HepG2 (cell line): ENCODE results near the gene RFPL4AL1. TPM values are rescaled to one million over a fixed set of nuclear protein-coding genes. Genes with fewer than 3 reads are reported as not detected.
A peak's percentile ranks its signal among the peaks of the same experiment; 100 is the strongest.
"Not testable (repeated sequence)": the region's sequence is repeated elsewhere in the genome, so short reads cannot be mapped to it uniquely, and the experiment has no call there.

Source experiments
- ATAC-seq: fragments of 200-7000 bp; cut with Tn5 transposase; 3 replicates; pipeline ENCODE4 v1.9.1; 2020; ENCODE audit warnings: mild to moderate bottlenecking, moderate library complexity
- Bru-seq: library from RNA; stranded (reverse); fragments of 400-500 nt; gene quantifications from one replicate; lab custom pipeline; 2021; lab: Mats Ljungman, UMichigan
- BruChase-seq, 2 experiments: library from RNA; stranded (reverse); fragments of 400-500 nt; gene quantifications; one replicate each; lab custom pipeline; 2021; lab: Mats Ljungman, UMichigan
- BruUV-seq: library from RNA; stranded (reverse); fragments of 400-500 nt; replicated peaks from 2 replicates; lab custom pipeline; 2021; lab: Mats Ljungman, UMichigan
- CTCF ChIA-PET: fragments of 300-600 bp; formaldehyde crosslinking; extraction: SDS; loops from one replicate; lab custom pipeline; 2021; ENCODE audit warnings: low total read pairs, inconsistent platforms, low intra/inter-chr PET ratio; lab: Yijun Ruan, JAX
- POLR2A ChIA-PET: fragments of 350-600 bp; sonication (Branson Sonifier 250); formaldehyde crosslinking; loops from one replicate; lab custom pipeline; 2020; ENCODE audit warnings: antibody characterized with exemption, inconsistent platforms; lab: Yijun Ruan, JAX
- DNase-seq: peaks from one replicate; pipeline ENCODE4 v3.0.0-alpha.2; 2015; ENCODE audit warnings: low spot score
- FAIRE-seq: peaks from 3 replicates; lab custom pipeline; 2011; peaks lifted over from hg19 to GRCh38; lab: Jason Lieb, UNC
- H2AFZ ChIP-seq: one replicate; pipeline ENCODE4 v1.6.1; 2011; ENCODE audit warnings: low read length, inconsistent platforms
- H3K27ac ChIP-seq: fragments of 300-600 bp; 3 replicates; pipeline ENCODE4 v1.8.0; 2011; ENCODE audit warnings: mixed run types, mild to moderate bottlenecking, mixed read lengths, low read length, inconsistent platforms; ENCODE audit not compliant: insufficient read depth; ENCODE audit errors: extremely low read length
- H3K27me3 ChIP-seq, 2 experiments: fragments of 200-600 bp in 1 of 2; 2 replicates in 1 of 2; 3 replicates in 1 of 2; pipeline versions ENCODE4 v1.6.0 to v1.8.0; 2011; ENCODE audit warnings: low read length in 2 of 2, mild to moderate bottlenecking in 2 of 2, moderate library complexity in 2 of 2, inconsistent platforms in 1 of 2; ENCODE audit not compliant: insufficient read depth in 2 of 2, control insufficient read depth in 1 of 2
- H3K36me3 ChIP-seq, 2 experiments: fragments of 200-600 bp in 1 of 2; replicated peaks in 1 of 2; 2 replicates in 1 of 2; 3 replicates in 1 of 2; pipeline versions ENCODE4 v1.5.1 to v1.8.0; 2011; ENCODE audit warnings: low read length in 2 of 2, inconsistent platforms in 1 of 2; ENCODE audit not compliant: insufficient read depth in 2 of 2, control insufficient read depth in 1 of 2
- H3K4me1 ChIP-seq: 2 replicates; pipeline ENCODE4 v1.5.1; 2012; ENCODE audit warnings: low read length, inconsistent platforms; ENCODE audit not compliant: insufficient read depth
- H3K4me2 ChIP-seq: 2 replicates; pipeline ENCODE4 v1.6.0; 2011; ENCODE audit warnings: low read depth, low read length, inconsistent platforms
- H3K4me3 ChIP-seq, 3 experiments: fragments of 200-600 bp in 1 of 3; sonication (generic), shearing (Covaris generic) in 1 of 3; replicated peaks in 1 of 3; 2 replicates each; pipeline ENCODE4 v1.5.1; 2011 to 2016; ENCODE audit warnings: low read length in 3 of 3, inconsistent platforms in 2 of 3, low read depth in 2 of 3, mild to moderate bottlenecking in 2 of 3, control low read depth in 1 of 3, mixed read lengths in 1 of 3; ENCODE audit not compliant: insufficient read depth in 1 of 3
- H3K79me2 ChIP-seq: one replicate; pipeline ENCODE4 v1.6.1; 2011; ENCODE audit warnings: low read length, inconsistent platforms; ENCODE audit not compliant: insufficient read depth
- H3K9ac ChIP-seq: 2 replicates; pipeline ENCODE4 v1.6.0; 2011; ENCODE audit warnings: mild to moderate bottlenecking, low read depth, low read length, inconsistent platforms; ENCODE audit not compliant: insufficient read depth
- H3K9me3 ChIP-seq: 2 replicates; pipeline ENCODE4 v1.5.1; 2012; ENCODE audit warnings: mild to moderate bottlenecking, low read length
- H4K20me1 ChIP-seq: 2 replicates; pipeline ENCODE4 v1.6.0; 2011; ENCODE audit warnings: inconsistent platforms, mild to moderate bottlenecking, low read length, moderate library complexity; ENCODE audit not compliant: insufficient read depth
- CREB1 ChIP-seq, 2 experiments: fragments of 450-650 bp in 1 of 2; IDR thresholded peaks; 2 replicates each; pipeline ENCODE4 v1.6.1; 2016 to 2017; ENCODE audit warnings: control low read depth in 1 of 2, mild to moderate bottlenecking in 1 of 2, missing compliant biosample characterization in 1 of 2, missing genetic modification characterization in 1 of 2
- FOSL2 ChIP-seq: sonication (generic); formaldehyde crosslinking; IDR thresholded peaks from 2 replicates; pipeline ENCODE4 v1.4.0; 2020; ENCODE audit warnings: missing genetic modification reagents
- FOXM1 ChIP-seq: sonication (generic); formaldehyde crosslinking; IDR thresholded peaks from 2 replicates; pipeline ENCODE4 v1.5.0; 2020; ENCODE audit warnings: missing genetic modification reagents
- GLI4 ChIP-seq: sonication (generic); formaldehyde crosslinking; IDR thresholded peaks from 2 replicates; pipeline ENCODE4 v1.5.1; 2020; ENCODE audit warnings: missing genetic modification reagents, mild to moderate bottlenecking, moderate library complexity, borderline replicate concordance
- JUND ChIP-seq: sonication (generic); formaldehyde crosslinking; IDR thresholded peaks from 2 replicates; pipeline ENCODE4 v1.8.0; 2022; ENCODE audit warnings: mild to moderate bottlenecking, missing genetic modification reagents
- KLF9 ChIP-seq: IDR thresholded peaks from 2 replicates; pipeline ENCODE4 v1.6.1; 2016; ENCODE audit warnings: low read depth
- TCF7L2 ChIP-seq: IDR thresholded peaks from 2 replicates; pipeline ENCODE4 v1.6.1; 2011; ENCODE audit warnings: mild to moderate bottlenecking, low read depth, low read length, moderate library complexity
- ZBTB21 ChIP-seq: sonication (generic); formaldehyde crosslinking; IDR thresholded peaks from 2 replicates; pipeline ENCODE4 v1.4.0; 2020; ENCODE audit warnings: missing genetic modification reagents
- ZKSCAN1 ChIP-seq: fragments of 150-350 bp; IDR thresholded peaks from 2 replicates; pipeline ENCODE4 v1.6.1; 2014; ENCODE audit warnings: low read length
- ZNF121 ChIP-seq: sonication (generic); formaldehyde crosslinking; IDR thresholded peaks from 2 replicates; pipeline ENCODE4 v1.5.0; 2020; ENCODE audit warnings: mild to moderate bottlenecking, missing genetic modification reagents
- ZNF770 ChIP-seq: sonication (generic); formaldehyde crosslinking; IDR thresholded peaks from 2 replicates; pipeline ENCODE4 v1.5.0; 2020; ENCODE audit warnings: mild to moderate bottlenecking, missing genetic modification reagents
- ZNF891 ChIP-seq: sonication (generic); formaldehyde crosslinking; IDR thresholded peaks from 2 replicates; pipeline ENCODE4 v1.5.0; 2020; ENCODE audit warnings: mild to moderate bottlenecking, missing genetic modification reagents
- WGBS: methylation state at CpG from one replicate; pipeline ENCODE4 v1.1.6; 2017; ENCODE audit warnings: low lambda C conversion rate; 5-methylcytosine and 5-hydroxymethylcytosine counted together
- in situ Hi-C: cut with HindIII; loops from 2 replicates; pipeline ENCODE4 v1.10.0; 2017; ENCODE audit warnings: low pct_unique_long_range_greater_than_20kb; ENCODE audit not compliant: extremely low pct_ligation_motif_present
- intact Hi-C: fragments of 100-400 bp; cut with micrococcal nuclease; formaldehyde crosslinking; loops from one replicate; pipeline ENCODE4 v1.10.0; 2022; ENCODE audit not compliant: unreplicated experiment
- long read RNA-seq, 2 experiments: library from RNA in 1 of 2; library from polyadenylated mRNA in 1 of 2; stranded (forward) in 1 of 2; unstranded in 1 of 2; transcript quantifications; one replicate each; pipeline ENCODE4 v2.0.0, GENCODE V29; 2019 to 2022
- polyA minus RNA-seq, 3 experiments: library from RNA; depleted of rRNA, polyadenylated mRNA; stranded (reverse); fragments of >200 nt; gene quantifications; 2 replicates each; pipeline ENCODE4 v1.2.3, GENCODE V29; 2011; ENCODE audit warnings: low replicate concordance in 1 of 3
- polyA plus RNA-seq, 8 experiments: library from polyadenylated mRNA; depleted of rRNA in 3 of 8; stranded (reverse) in 7 of 8; unstranded in 1 of 8; fragments of >200 nt; fragmentation: Illumina TruSeq in 4 of 8; extraction: Trizol in 4 of 8; gene quantifications; 2 replicates each; pipeline versions ENCODE4 v1.2.1 to v1.2.3, GENCODE V29; 2011 to 2016; ENCODE audit warnings: low read depth in 4 of 8, missing spikeins in 1 of 8, mixed read lengths in 1 of 8; ENCODE audit not compliant: insufficient read depth in 1 of 8
- total RNA-seq, 5 experiments: library from RNA; depleted of rRNA; stranded (reverse); fragments of >200 nt; fragmentation: Illumina TruSeq; extraction: Trizol; gene quantifications; 2 replicates each; pipeline ENCODE4 v1.2.3, GENCODE V29; 2016; ENCODE audit warnings: low read depth in 1 of 5

RFPL4AL1 gene
- total RNA-seq (2016; rRNA removed; fragmentation: Illumina TruSeq; extraction: Trizol), result not detected in 2 replicates
- not detected in 2 replicates for total RNA-seq (2016; cell fraction: cytosol; rRNA removed; fragmentation: Illumina TruSeq; extraction: Trizol; ENCODE audit: low read depth)
- not detected in 2 replicates for total RNA-seq (2016; cell fraction: insoluble cytoplasmic fraction; rRNA removed; fragmentation: Illumina TruSeq; extraction: Trizol)
- not detected in 2 replicates for total RNA-seq (2016; cell fraction: membrane; rRNA removed; fragmentation: Illumina TruSeq; extraction: Trizol)
- not detected in 2 replicates for total RNA-seq (2016; cell fraction: nucleus; rRNA removed; fragmentation: Illumina TruSeq; extraction: Trizol)
- not detected in 2 replicates for polyA plus RNA-seq (2011; rRNA removed)
- not detected in 2 replicates for polyA plus RNA-seq (2011; cell fraction: cytosol; rRNA removed)
- not detected in 2 replicates for polyA plus RNA-seq (2011; cell fraction: nucleus; rRNA removed)
- polyA plus RNA-seq (2012), result not detected in 2 replicates
- not detected in 2 replicates for polyA plus RNA-seq (2016; cell fraction: cytosol; fragmentation: Illumina TruSeq; extraction: Trizol; ENCODE audit: low read depth)
- polyA plus RNA-seq (2016; cell fraction: insoluble cytoplasmic fraction; fragmentation: Illumina TruSeq; extraction: Trizol; ENCODE audit: low read depth), result not detected in 2 replicates
- polyA plus RNA-seq (2016; cell fraction: membrane; fragmentation: Illumina TruSeq; extraction: Trizol; ENCODE audit: low read depth), result not detected in 2 replicates
- polyA plus RNA-seq (2016; cell fraction: nucleus; fragmentation: Illumina TruSeq; extraction: Trizol; ENCODE audit: insufficient read depth, low read depth), result not detected in 2 replicates
- not detected in 2 replicates for polyA minus RNA-seq (2011; rRNA and poly(A)+ RNA removed; ENCODE audit: low replicate concordance)
- polyA minus RNA-seq (2011; cell fraction: cytosol; rRNA and poly(A)+ RNA removed), result not detected in 2 replicates
- not detected in 2 replicates for polyA minus RNA-seq (2011; cell fraction: nucleus; rRNA and poly(A)+ RNA removed)
- not detected for Bru-seq, nascent RNA
- BruChase-seq, experiment 1, labeled RNA remaining after a 6-hour chase, result not detected
- not detected for BruChase-seq, experiment 2, labeled RNA remaining after a 2-hour chase
- long read RNA-seq, experiment 1, result 0 reads
- long read RNA-seq, experiment 2, result 0 reads

DNA sequence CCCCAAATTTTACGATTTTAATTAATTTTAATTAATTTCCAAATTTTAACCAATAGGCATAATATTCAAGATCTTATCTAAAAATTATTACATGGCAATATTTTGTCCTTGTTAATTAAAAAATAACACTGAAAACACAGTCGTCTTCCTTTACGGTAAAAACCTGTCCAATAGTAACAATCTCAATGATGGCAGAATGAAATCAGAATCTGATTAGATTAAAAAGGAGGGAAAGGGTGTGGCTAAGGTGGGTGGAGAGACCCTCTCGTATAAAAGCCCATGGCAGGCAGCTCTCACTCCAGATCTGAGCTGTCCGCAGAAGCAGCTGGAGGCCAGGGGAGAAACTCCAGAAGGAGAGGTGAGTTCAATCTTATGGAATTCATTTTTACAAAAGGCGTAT, at the start of gene RFPL4AL1:
RFPL4AL1 (plus strand) TSS at position 301 of the 400 bp plus-strand sequence. CDS start 2,687 bp downstream, outside the sequence.
- ATAC-seq, result not testable (repeated sequence)
- H3K27me3 ChIP-seq, result peaks cover 0 to 16% of the 10 kb centered on the region in 2 experiments; a peak in 1 of 5 replicates

DNA sequence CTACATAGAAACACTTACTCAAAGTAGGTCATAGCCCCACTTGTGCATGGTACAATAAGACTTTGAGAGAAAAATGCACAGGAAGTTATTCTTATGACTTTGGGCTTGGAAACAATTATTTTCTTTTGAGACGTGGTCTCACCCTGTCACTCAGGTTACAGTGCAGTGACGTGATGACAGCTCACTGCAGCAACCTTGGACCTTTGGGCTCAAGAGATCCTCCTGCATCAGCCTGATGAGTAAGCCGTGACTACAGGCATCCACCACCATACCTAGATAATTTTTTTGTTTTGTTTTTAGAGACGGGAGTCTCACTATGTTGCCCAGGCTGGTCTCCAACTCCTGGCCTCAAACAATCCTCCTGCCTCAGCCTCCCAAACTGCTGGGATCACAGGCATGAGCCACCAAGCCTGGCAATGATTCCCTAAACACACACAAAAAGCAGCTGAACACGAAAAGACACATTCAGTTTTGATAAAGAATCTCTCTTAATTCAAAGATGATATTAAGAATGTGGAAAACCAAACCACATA, 48.6 kb upstream of the RFPL4AL1 start:
- intact Hi-C loops, result no loop called here
- DNase-seq, result no peak
- CTCF ChIA-PET, result no interaction called here
- H3K4me1 ChIP-seq, result peaks cover 7% of the 10 kb centered on the region; the same call in 1 of the 2 replicates
- in situ Hi-C loops, result no loop called here
- WGBS, result 1% methylated on average over 5 of the region's 5 CpGs
- H2AFZ ChIP-seq, result no peak overlapping the region
- no peaks in the 10 kb centered on the region for H3K36me3 ChIP-seq
- no peak for FAIRE-seq
- BruUV-seq, result no TSS peak
- H4K20me1 ChIP-seq, result no peaks in the 10 kb centered on the region
- H3K4me3 ChIP-seq, result no peak overlapping the region
- peak; percentile 34; the same call in 1 of the 3 replicates for ATAC-seq
- peaks cover 9% of the 10 kb centered on the region; the same call in 1 of the 2 replicates for H3K9me3 ChIP-seq
- H3K27ac ChIP-seq, result no peak overlapping the region
- POLR2A ChIA-PET, result no interaction called here
- no peak overlapping the region for H3K4me2 ChIP-seq
- H3K79me2 ChIP-seq, result no peaks in the 10 kb centered on the region
- no peak overlapping the region for H3K9ac ChIP-seq
- peaks cover 2 to 13% of the 10 kb centered on the region in 2 experiments; a peak in 3 of 5 replicates for H3K27me3 ChIP-seq
- TF ChIP-seq ZBTB21, result peak; percentile 85
- no peak for TF ChIP-seq ZNF891 (CRISPR knock-in tag)
- TF ChIP-seq FOSL2 (CRISPR knock-in tag), result peak; percentile 57; the same call in 1 of the 2 replicates
- peak; percentile 50; the same call in 1 of the 2 replicates for TF ChIP-seq CREB1 (IDR thresholded peaks at IDR 0.05)
- TF ChIP-seq CREB1 (CRISPR knock-in tag; IDR thresholded peaks at IDR 0.05), result no peak
- TF ChIP-seq KLF9 (CRISPR knock-in tag), result no peak
- TF ChIP-seq ZNF121 (CRISPR knock-in tag), result peak; percentile 69; the same call in 1 of the 2 replicates
- TF ChIP-seq ZKSCAN1, result no peak
- TF ChIP-seq ZNF770 (CRISPR knock-in tag), result peak; percentile 56
- no peak for TF ChIP-seq FOXM1 (CRISPR knock-in tag)
- no peak for TF ChIP-seq TCF7L2
- TF ChIP-seq JUND (CRISPR knock-in tag), result no peak
- no peak for TF ChIP-seq GLI4

More for the DNA sequence above, at the start of gene RFPL4AL1:
- H3K4me3 ChIP-seq, intact Hi-C loops, DNase-seq, H4K20me1 ChIP-seq, H3K9me3 ChIP-seq, H3K36me3 ChIP-seq, H3K4me2 ChIP-seq, BruUV-seq, FAIRE-seq, in situ Hi-C loops, H3K9ac ChIP-seq, H3K79me2 ChIP-seq, H3K27ac ChIP-seq, CTCF ChIA-PET, POLR2A ChIA-PET, H3K4me1 ChIP-seq, H2AFZ ChIP-seq: not testable (repeated sequence)
- WGBS, result 64% methylated on average over 5 of the region's 6 CpGs
